OCI-LY1 (cell line): ENCODE data around the gene LTBP1.

Experiments
- CTCF ChIP-seq: fragments of 200-600 bp; sonication (generic), shearing (Covaris generic); IDR thresholded peaks from 2 replicates; pipeline ENCODE4 v1.5.1; 2017; ENCODE audit warnings: mild to moderate bottlenecking, antibody characterized with exemption, low read length, moderate library complexity, mixed read lengths
- EZH2 ChIP-seq: fragments of 200-600 bp; sonication (generic), shearing (Covaris generic); IDR thresholded peaks from 2 replicates; pipeline ENCODE4 v1.8.0; 2017; ENCODE audit warnings: borderline replicate concordance, mixed run types, mild to moderate bottlenecking, antibody characterized with exemption, low read length, moderate library complexity, mixed read lengths

- no peak for TF ChIP-seq CTCF
- no peak for TF ChIP-seq EZH2
These were observed 78.0 kb downstream of the LTBP1 start for GRCh38 chr2:33024758-33025157.
